ENCODE data around the gene DNAJC24. TPM values are rescaled to one million over a fixed set of nuclear protein-coding genes. Genes with fewer than 3 reads are reported as not detected.

Gene DNAJC24
- total RNA-seq, 1 donor from 2014 or later, result 14.6 TPM

- no peak for TF ChIP-seq CTCF (IDR thresholded peaks at IDR 0.05)
- H3K4me1 Mint-ChIP-seq (ENCODE audit: low read depth), result no peaks in the 10 kb centered on the region
- H3K36me3 Mint-ChIP-seq (ENCODE audit: low read depth), result peaks cover under 1% of the 10 kb centered on the region
- no peaks in the 10 kb centered on the region for H3K27me3 Mint-ChIP-seq (ENCODE audit: low read depth)
- H3K4me3 Mint-ChIP-seq (ENCODE audit: unreplicated experiment), result no peak overlapping the region
- no peak for DNase-seq (ENCODE audit: low spot score)
- no peaks in the 10 kb centered on the region for H3K9me3 Mint-ChIP-seq (ENCODE audit: low read depth)
- H3K27ac Mint-ChIP-seq (ENCODE audit: unreplicated experiment), result no peak overlapping the region
Observed at GRCh38 chr11:31474083-31474482, 104.4 kb downstream of the DNAJC24 start.

DNA sequence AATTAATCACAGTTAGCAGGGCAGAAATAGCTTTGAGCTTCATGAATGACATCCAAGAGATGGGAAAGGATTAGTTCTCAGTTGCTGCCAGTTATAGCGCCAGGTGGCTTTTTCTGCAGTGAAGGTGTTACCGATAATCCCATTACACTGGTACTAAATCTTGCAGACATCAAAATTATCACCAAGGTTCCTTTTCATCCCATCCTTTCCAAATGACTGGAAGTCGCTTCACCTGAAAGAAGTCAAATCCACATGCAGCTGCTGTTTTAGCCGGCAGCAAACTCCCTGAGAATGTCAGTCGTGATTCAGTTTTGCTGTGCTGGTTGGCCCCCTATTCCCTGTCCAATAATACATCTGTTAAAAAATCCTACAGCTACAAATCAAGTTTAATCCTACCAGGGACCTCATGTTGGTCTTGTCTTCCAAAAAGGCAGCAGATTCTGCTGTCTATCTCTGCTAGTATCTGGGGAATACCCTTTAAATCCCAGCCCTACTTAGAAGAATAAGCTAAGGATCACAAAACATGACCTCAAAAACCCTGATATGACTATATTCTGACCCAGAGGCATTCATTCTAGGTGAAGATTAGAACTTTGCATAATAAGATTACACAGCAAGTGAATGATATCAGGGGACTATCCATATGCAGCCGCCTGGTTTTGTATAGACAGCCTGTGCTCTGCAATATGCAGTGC is 108.0 kb downstream of the DNAJC24 start:
- no peak for DNase-seq (ENCODE audit: low spot score)
- no peak overlapping the region for H3K27ac Mint-ChIP-seq (ENCODE audit: unreplicated experiment)
- H3K9me3 Mint-ChIP-seq (ENCODE audit: low read depth), result no peaks in the 10 kb centered on the region
- H3K36me3 Mint-ChIP-seq (ENCODE audit: low read depth), result no peaks in the 10 kb centered on the region
- no peaks in the 10 kb centered on the region for H3K27me3 Mint-ChIP-seq (ENCODE audit: low read depth)
- no peak overlapping the region for H3K4me3 Mint-ChIP-seq (ENCODE audit: unreplicated experiment)
- no peak for TF ChIP-seq CTCF (IDR thresholded peaks at IDR 0.05)
- peaks cover 2% of the 10 kb centered on the region for H3K4me1 Mint-ChIP-seq (ENCODE audit: low read depth)

DNA sequence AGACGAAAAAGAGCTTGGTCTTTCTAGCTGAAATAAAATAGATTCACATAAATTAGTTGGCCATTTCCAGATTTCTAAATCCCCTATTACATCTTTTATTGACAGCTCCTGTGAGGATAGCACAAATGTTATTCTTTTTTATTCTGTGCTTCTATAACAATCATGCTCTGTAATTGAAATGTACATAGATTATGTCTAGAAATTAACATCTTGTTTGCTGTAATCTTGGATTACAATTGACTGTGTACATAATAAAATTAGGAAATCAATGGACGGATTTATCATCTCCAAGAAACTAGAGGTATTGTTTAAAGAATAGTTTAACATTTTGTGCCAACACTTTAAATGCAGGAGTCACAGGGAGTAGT is 108.5 kb downstream of the DNAJC24 start:
- H3K36me3 Mint-ChIP-seq (ENCODE audit: low read depth), result no peaks in the 10 kb centered on the region
- H3K4me3 Mint-ChIP-seq (ENCODE audit: unreplicated experiment), result no peak overlapping the region
- H3K9me3 Mint-ChIP-seq (ENCODE audit: low read depth), result no peaks in the 10 kb centered on the region
- no peaks in the 10 kb centered on the region for H3K27me3 Mint-ChIP-seq (ENCODE audit: low read depth)
- no peak overlapping the region for H3K27ac Mint-ChIP-seq (ENCODE audit: unreplicated experiment)
- no peak for TF ChIP-seq CTCF (IDR thresholded peaks at IDR 0.05)
- DNase-seq (ENCODE audit: low spot score), result no peak
- H3K4me1 Mint-ChIP-seq (ENCODE audit: low read depth), result peaks cover 2% of the 10 kb centered on the region

DNA sequence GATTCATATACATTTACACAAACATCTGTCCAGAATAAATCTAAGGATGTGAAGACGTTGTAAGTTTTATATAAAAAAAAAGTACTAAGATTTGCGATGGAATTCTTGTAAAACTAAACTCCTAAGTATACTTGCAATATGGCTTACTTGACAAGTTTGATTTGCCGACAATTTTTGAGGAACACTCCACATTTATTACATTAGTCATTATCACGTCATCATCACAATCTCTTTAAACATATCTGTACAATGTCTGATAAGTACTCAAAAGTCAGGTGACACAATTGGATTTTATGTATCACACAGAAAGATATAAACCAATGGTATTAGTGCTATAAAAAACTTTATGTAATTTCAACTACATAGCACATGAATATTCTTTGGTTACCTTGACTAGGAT is 109.4 kb downstream of the DNAJC24 start:
- H3K27me3 Mint-ChIP-seq (ENCODE audit: low read depth), result no peaks in the 10 kb centered on the region
- peaks cover 2% of the 10 kb centered on the region for H3K4me1 Mint-ChIP-seq (ENCODE audit: low read depth)
- DNase-seq (ENCODE audit: low spot score), result no peak
- no peaks in the 10 kb centered on the region for H3K9me3 Mint-ChIP-seq (ENCODE audit: low read depth)
- H3K36me3 Mint-ChIP-seq (ENCODE audit: low read depth), result no peaks in the 10 kb centered on the region
- no peak for TF ChIP-seq CTCF (IDR thresholded peaks at IDR 0.05)
- no peak overlapping the region for H3K4me3 Mint-ChIP-seq (ENCODE audit: unreplicated experiment)
- no peak overlapping the region for H3K27ac Mint-ChIP-seq (ENCODE audit: unreplicated experiment)

- no peak overlapping the region for H3K4me3 Mint-ChIP-seq (ENCODE audit: unreplicated experiment)
- no peak for DNase-seq (ENCODE audit: low spot score)
- no peaks in the 10 kb centered on the region for H3K36me3 Mint-ChIP-seq (ENCODE audit: low read depth)
- H3K27me3 Mint-ChIP-seq (ENCODE audit: low read depth), result no peaks in the 10 kb centered on the region
- H3K27ac Mint-ChIP-seq (ENCODE audit: unreplicated experiment), result no peak overlapping the region
- no peaks in the 10 kb centered on the region for H3K9me3 Mint-ChIP-seq (ENCODE audit: low read depth)
- peaks cover 2% of the 10 kb centered on the region for H3K4me1 Mint-ChIP-seq (ENCODE audit: low read depth)
- TF ChIP-seq CTCF (IDR thresholded peaks at IDR 0.05), result no peak
Observed at GRCh38 chr11:31480930-31481329, 111.3 kb downstream of the DNAJC24 start.

Other genes starting within 250 kb of the DNAJC24 start
- gene DCDC1, start 121 bp upstream of the DNAJC24 start, total RNA-seq, result not detected in 3 replicates
- gene IMMP1L, start 139.8 kb downstream of the DNAJC24 start, total RNA-seq, result 17.0 to 18.0 TPM (median 17.8 TPM) in 3 replicates
- 8.6 to 15.6 TPM (median 8.9 TPM) in 3 replicates for gene ELP4, start 139.9 kb downstream of the DNAJC24 start, total RNA-seq

Measured in chondrocyte (in vitro differentiated cells).